Thyroid gland (tissue), 4 donors: ENCODE measurements around the gene PANK2.

ENCODE experiments used
- POLR2A ChIP-seq, 2 donors: fragments of 450-650 bp; IDR thresholded peaks; one replicate each; pipeline ENCODE4 v1.6.1; 2017; ENCODE audit warnings: antibody characterized with exemption in 2 of 2, mild to moderate bottlenecking in 2 of 2, moderate library complexity in 1 of 2
- TF ChIP-seq, protein P1 (sequence below), 6 experiments: fragments of 200-600 bp in 3 of 6; fragments of 450-650 bp in 3 of 6; sonication (generic) in 3 of 6; IDR thresholded peaks; one replicate each; pipeline ENCODE4 v1.5.1; 2016 to 2019; ENCODE audit warnings: antibody characterized with exemption in 6 of 6, mild to moderate bottlenecking in 2 of 6, inconsistent platforms in 1 of 6, moderate library complexity in 1 of 6

DNA sequence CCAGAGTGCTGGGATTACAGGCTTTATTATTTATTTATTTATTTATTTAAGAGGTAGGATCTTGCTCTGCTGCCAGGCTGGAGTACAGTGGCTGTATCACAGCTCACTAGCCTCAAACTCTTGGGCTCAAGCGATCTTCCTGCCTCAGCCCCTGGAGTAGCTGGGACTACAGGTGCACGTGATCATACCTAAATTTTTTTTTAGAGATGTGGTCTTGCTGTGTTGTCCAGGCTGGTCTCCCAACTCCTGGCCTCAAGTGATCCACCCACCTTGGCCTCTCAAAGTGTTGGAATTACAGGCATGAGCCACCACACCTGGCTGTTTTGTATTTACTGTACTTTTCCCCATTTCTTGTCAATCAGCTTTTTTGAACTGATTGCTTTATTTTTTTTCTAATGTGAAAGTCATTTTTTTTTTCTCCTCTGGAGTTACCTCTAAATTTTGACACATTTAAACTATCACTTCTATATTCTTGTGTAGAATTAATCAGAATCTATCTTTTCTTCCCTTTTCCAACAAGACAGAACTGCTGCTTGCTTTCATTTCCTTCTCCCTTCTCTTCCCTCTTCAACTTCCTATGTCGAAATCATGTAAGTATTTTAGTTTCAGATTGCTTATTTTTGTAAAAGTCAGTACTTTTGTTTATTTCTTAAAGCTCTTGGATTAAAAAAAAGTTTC lies 12.0 kb downstream of the PANK2 start:
- no peak for TF ChIP-seq POLR2A (IDR thresholded peaks at IDR 0.05)
- TF ChIP-seq, protein P1, sequence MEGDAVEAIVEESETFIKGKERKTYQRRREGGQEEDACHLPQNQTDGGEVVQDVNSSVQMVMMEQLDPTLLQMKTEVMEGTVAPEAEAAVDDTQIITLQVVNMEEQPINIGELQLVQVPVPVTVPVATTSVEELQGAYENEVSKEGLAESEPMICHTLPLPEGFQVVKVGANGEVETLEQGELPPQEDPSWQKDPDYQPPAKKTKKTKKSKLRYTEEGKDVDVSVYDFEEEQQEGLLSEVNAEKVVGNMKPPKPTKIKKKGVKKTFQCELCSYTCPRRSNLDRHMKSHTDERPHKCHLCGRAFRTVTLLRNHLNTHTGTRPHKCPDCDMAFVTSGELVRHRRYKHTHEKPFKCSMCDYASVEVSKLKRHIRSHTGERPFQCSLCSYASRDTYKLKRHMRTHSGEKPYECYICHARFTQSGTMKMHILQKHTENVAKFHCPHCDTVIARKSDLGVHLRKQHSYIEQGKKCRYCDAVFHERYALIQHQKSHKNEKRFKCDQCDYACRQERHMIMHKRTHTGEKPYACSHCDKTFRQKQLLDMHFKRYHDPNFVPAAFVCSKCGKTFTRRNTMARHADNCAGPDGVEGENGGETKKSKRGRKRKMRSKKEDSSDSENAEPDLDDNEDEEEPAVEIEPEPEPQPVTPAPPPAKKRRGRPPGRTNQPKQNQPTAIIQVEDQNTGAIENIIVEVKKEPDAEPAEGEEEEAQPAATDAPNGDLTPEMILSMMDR (IDR thresholded peaks at IDR 0.05) = no peak
